Measurements from ENCODE around the gene SOSTDC1.

Gene SOSTDC1

DNA sequence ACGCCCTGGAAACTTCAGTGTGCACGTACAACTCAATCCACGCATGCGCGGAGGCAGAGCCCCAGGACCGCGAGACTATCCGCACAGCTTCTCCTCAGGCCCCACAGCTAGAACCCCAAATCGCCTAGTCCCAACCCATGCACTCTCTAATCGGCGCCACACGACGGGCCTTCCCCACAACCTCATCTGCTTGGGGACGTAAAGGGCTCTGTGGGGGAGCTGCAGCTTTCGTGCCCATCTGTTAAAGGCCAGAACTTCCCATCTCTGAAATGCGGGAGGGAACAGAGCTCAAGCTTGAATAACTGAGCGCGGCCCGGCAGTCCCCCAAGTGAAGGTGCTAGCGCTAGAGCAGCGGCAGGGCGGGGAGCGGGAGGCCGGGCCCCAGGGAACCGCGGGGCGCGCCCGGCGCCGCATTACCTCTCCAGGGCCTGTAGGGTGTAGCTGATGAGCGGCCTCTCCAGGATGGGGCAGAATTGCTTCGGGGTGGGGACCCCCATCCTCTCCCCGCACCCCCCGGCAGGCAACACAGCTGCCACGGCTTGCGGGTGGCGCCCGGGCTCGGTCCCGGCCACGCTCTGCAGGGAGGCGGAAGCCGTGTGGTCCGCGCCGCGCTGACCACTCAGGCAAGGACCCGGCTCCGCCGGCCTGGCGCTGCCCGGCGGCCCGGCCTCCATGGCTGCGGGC lies 44.7 kb downstream of the SOSTDC1 start:
- in situ Hi-C loops (cut with MboI; ENCODE audit: low sequenced_read_pairs): no loop called here

DNA sequence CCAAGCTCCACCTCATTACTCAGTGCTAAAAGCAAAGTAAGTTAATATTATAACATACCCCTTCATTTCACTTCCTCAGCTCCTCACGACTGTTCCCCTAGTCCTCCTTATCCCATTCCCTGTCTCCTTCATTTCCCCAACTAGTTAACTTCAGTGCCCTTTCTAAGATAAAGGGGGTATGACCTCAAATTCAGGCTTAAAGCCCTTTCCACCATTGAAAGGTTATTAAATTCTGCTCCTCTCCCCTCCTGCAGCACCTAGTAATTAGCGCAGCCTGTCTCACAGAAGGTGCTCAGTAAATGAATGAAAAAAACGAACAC lies 45.2 kb downstream of the SOSTDC1 start:
- in situ Hi-C loops (cut with MboI; ENCODE audit: low sequenced_read_pairs): no loop called here

DNA sequence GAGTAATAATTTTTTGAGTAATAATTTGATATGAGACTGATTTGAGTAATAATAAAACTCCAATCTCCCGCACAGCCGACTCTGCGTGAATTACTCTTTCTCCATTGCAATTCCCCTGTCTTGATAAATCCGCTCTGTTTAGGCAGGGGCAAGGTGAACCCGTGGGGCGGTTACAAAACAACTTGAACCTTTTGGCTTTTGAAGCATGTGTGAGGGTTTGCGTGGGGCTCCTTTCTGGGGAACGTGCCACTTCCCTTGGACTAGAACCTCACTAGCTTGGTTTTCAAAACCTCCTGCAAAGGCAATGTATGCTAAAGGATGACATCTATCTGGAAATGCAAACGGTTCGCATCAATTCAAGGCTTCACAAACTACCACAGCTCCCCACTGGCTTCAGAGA lies 45.7 kb downstream of the SOSTDC1 start:
- in situ Hi-C loops (cut with MboI; ENCODE audit: low sequenced_read_pairs): no loop called here

DNA sequence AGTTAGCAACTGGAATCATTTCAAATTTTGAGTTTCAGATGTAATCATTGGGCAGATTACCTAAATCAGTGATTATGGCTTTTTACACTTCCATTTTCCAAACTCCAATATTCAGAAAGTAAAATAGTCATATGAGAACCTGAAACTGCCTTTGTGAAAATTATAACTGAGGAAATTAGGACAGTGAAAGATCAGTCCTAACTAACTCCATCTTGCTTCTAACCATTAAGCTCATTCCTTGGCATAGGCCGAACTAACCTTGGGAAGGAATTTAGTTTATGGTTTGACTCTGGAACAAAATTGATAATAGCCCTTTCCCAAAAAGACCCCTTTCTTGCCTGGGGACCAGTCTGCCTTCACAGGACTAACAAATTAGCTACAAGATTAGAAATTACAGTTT lies 46.4 kb downstream of the SOSTDC1 start:
- in situ Hi-C loops (cut with MboI; ENCODE audit: low sequenced_read_pairs): no loop called here

DNA sequence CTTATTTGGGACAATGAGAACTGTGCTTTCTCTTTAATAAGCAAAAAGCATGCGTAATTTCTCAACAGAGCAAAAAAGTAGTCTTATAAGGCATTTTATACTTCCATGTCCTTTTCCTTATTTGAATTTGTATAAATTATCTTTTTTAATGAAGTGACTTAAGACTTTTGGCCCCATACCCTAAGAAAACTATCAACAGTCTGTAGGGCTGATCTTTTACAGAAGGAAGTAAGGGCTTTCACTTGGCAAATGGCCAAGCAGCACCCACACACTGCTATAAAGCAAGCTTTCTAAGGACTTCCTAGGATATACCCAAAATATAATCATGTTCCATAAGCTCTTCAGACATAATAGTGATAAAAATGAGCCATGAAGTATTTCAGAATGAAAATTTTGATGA lies 47.6 kb downstream of the SOSTDC1 start:
- in situ Hi-C loops (cut with MboI; ENCODE audit: low sequenced_read_pairs): no loop called here

- in situ Hi-C loops (cut with MboI; ENCODE audit: low sequenced_read_pairs): no loop called here
Measured at GRCh38 chr7:16416289-16417282, 49.0 kb downstream of the SOSTDC1 start.

GRCh38 chr7:16412274-16413254 lies 53.0 kb downstream of the SOSTDC1 start:
- in situ Hi-C loops (cut with MboI; ENCODE audit: low sequenced_read_pairs): no loop called here

Measured in hTERT RPE-1 (cell line).